Ishikawa (cell line): ENCODE measurements around the gene TMEM232.

Experiments
- CREB1 ChIP-seq: IDR thresholded peaks from 2 replicates; pipeline ENCODE4 v1.6.1; 2012; ENCODE audit warnings: low read depth
- EGR1 ChIP-seq: IDR thresholded peaks from 2 replicates; pipeline ENCODE4 v1.6.1; 2012
- FOXM1 ChIP-seq: IDR thresholded peaks from 2 replicates; pipeline ENCODE4 v1.6.1; 2012; ENCODE audit warnings: low read depth, borderline replicate concordance
- MAX ChIP-seq: IDR thresholded peaks from 2 replicates; pipeline ENCODE4 v1.6.1; 2012
- NFIC ChIP-seq: IDR thresholded peaks from 2 replicates; pipeline ENCODE4 v1.6.1; 2012
- RAD21 ChIP-seq: IDR thresholded peaks from 2 replicates; pipeline ENCODE4 v1.6.1; 2012; ENCODE audit warnings: low read depth
- TAF1 ChIP-seq: IDR thresholded peaks from 2 replicates; pipeline ENCODE4 v1.6.1; 2012; ENCODE audit warnings: low read depth, mild to moderate bottlenecking
- TEAD4 ChIP-seq: IDR thresholded peaks from 2 replicates; pipeline ENCODE4 v1.6.1; 2012
- ZBTB7A ChIP-seq: IDR thresholded peaks from 2 replicates; pipeline ENCODE4 v1.6.1; 2012; ENCODE audit warnings: low read depth
- TF ChIP-seq, protein P1 (sequence below): IDR thresholded peaks from 2 replicates; pipeline ENCODE4 v1.6.1; 2012; ENCODE audit warnings: low read depth, mild to moderate bottlenecking

- TF ChIP-seq, protein P1, sequence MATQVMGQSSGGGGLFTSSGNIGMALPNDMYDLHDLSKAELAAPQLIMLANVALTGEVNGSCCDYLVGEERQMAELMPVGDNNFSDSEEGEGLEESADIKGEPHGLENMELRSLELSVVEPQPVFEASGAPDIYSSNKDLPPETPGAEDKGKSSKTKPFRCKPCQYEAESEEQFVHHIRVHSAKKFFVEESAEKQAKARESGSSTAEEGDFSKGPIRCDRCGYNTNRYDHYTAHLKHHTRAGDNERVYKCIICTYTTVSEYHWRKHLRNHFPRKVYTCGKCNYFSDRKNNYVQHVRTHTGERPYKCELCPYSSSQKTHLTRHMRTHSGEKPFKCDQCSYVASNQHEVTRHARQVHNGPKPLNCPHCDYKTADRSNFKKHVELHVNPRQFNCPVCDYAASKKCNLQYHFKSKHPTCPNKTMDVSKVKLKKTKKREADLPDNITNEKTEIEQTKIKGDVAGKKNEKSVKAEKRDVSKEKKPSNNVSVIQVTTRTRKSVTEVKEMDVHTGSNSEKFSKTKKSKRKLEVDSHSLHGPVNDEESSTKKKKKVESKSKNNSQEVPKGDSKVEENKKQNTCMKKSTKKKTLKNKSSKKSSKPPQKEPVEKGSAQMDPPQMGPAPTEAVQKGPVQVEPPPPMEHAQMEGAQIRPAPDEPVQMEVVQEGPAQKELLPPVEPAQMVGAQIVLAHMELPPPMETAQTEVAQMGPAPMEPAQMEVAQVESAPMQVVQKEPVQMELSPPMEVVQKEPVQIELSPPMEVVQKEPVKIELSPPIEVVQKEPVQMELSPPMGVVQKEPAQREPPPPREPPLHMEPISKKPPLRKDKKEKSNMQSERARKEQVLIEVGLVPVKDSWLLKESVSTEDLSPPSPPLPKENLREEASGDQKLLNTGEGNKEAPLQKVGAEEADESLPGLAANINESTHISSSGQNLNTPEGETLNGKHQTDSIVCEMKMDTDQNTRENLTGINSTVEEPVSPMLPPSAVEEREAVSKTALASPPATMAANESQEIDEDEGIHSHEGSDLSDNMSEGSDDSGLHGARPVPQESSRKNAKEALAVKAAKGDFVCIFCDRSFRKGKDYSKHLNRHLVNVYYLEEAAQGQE = no peak
- TF ChIP-seq RAD21 (peak; percentile 58), EGR1 (no peak), MAX (no peak), TAF1 (no peak), NFIC (no peak), ZBTB7A (no peak), TEAD4 (no peak), FOXM1 (no peak), CREB1 (no peak)
Measured at GRCh38 chr5:110757118-110757729, 30.8 kb upstream of the TMEM232 start.
